Measurements from ENCODE around the gene SULT1A1. TPM values are rescaled to one million over a fixed set of nuclear protein-coding genes. Genes with fewer than 3 reads are reported as not detected.
"Not testable (repeated sequence)": the region's sequence is repeated elsewhere in the genome, so short reads cannot be mapped to it uniquely, and the experiment has no call there.

SULT1A1 gene
- total RNA-seq, 5 donors from 2014 or later (not counting 1 experiment from before 2014, with no cell fraction given) = 13.3 to 19.0 (median 15.8) TPM

DNA sequence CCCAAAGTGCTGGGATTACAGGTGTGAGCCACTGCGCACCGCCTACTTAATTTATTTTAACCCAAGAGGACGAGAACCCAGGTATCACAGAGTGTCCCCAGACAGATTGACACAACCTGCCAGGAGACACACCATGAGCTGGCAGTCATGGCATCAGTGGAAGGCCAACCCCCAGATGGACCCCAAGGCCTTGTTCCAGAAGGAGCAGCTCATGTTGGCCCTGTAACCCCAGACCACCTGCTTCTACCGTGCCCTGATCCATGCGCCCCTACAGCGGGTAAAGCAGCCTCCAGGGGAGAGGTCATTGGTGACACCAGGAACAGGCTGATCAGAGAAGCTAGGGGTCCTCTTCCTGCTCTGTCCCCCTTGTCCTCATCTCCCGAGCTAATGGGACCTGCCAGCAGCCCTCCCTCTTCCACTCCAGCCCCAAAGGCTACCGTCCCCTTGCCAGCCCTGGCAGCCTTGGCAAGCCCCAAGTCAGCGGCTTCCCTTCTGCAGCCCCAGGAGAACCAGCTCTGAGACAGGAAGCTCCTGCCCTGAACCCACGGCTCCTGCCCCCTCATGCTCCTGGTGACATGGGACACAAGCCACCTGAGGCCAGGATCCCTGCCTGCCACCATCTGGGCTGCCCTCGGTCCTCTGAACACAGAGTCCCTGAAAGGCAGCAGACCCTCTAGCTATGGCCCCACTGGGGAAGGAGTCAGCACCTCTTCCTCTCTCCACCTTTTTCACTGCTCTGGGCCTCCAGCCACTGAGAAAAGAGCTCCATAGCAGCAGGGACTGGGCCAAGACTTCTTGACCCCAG is 6.3 kb downstream of the SULT1A1 start:
- ChIA-PET CTCF (no interaction called here), POLR2A (no interaction called here)
- Mint-ChIP-seq H3K36me3 (no peaks in the 10 kb centered on the region), H3K27ac (no peak overlapping the region), H3K4me3 (peak overlapping the region in 1 of 3 donors; percentile 23), H3K9me3 (no peaks in the 10 kb centered on the region), H3K4me1 (no peaks in the 10 kb centered on the region), H3K27me3 (no peaks in the 10 kb centered on the region)
- Histone ChIP-seq H3K9me3 (no peaks in the 10 kb centered on the region), H3K4me1 (ENCODE audit: control insufficient read depth in 1 of 2, extremely low read depth in 1 of 2, insufficient read depth in 2 of 2, low read length in 2 of 2) (no peaks in the 10 kb centered on the region), H3K27me3 (replicated peaks in 1 of 2; ENCODE audit: control insufficient read depth in 2 of 2, extremely low read depth in 1 of 2, insufficient read depth in 2 of 2, low read length in 1 of 2) (no peaks in the 10 kb centered on the region), H3K4me3 (ENCODE audit: control insufficient read depth in 1 of 2, extremely low read depth in 1 of 2, low read length in 1 of 2) (no peak overlapping the region), H3K36me3 (ENCODE audit: control insufficient read depth in 2 of 2, extremely low read depth in 1 of 2, insufficient read depth in 1 of 2, low read length in 1 of 2) (no peaks in the 10 kb centered on the region), H3K27ac (ENCODE audit: low read length) (no peak overlapping the region)
- ATAC-seq (replicated peaks in 1 of 4) = no peak
- no peak for DNase-seq
- WGBS (ENCODE audit: insufficient coverage) = 83% methylated on average over 10 of the region's 11 CpGs

GRCh38 chr16:28602529-28602928 is 7.3 kb downstream of the SULT1A1 start:
- no CpG with 5 or more reads among the region's 6 CpGs for WGBS (ENCODE audit: insufficient coverage)
- no peak for ATAC-seq (replicated peaks in 1 of 4)
- ChIA-PET POLR2A (no interaction called here), CTCF (no interaction called here)
- peaks cover 0 to 3% of the 10 kb centered on the region in 2 experiments for H3K27me3 ChIP-seq (replicated peaks in 1 of 2; ENCODE audit: control insufficient read depth in 2 of 2, extremely low read depth in 1 of 2, insufficient read depth in 2 of 2, low read length in 1 of 2)
- no peaks in the 10 kb centered on the region for H3K36me3 ChIP-seq (ENCODE audit: control insufficient read depth in 2 of 2, extremely low read depth in 1 of 2, insufficient read depth in 1 of 2, low read length in 1 of 2)
- DNase-seq = no peak
- Mint-ChIP-seq H3K4me3 (no peak overlapping the region), H3K9me3 (no peaks in the 10 kb centered on the region), H3K36me3 (no peaks in the 10 kb centered on the region), H3K27me3 (no peaks in the 10 kb centered on the region), H3K27ac (no peak overlapping the region), H3K4me1 (no peaks in the 10 kb centered on the region)
- peaks cover 0 to 2% of the 10 kb centered on the region in 2 experiments for H3K4me1 ChIP-seq (ENCODE audit: control insufficient read depth in 1 of 2, extremely low read depth in 1 of 2, insufficient read depth in 2 of 2, low read length in 2 of 2)
- no peaks in the 10 kb centered on the region for H3K9me3 ChIP-seq
- H3K4me3 ChIP-seq (ENCODE audit: control insufficient read depth in 1 of 2, extremely low read depth in 1 of 2, low read length in 1 of 2) = no peak overlapping the region
- no peak overlapping the region for H3K27ac ChIP-seq (ENCODE audit: low read length)

DNA sequence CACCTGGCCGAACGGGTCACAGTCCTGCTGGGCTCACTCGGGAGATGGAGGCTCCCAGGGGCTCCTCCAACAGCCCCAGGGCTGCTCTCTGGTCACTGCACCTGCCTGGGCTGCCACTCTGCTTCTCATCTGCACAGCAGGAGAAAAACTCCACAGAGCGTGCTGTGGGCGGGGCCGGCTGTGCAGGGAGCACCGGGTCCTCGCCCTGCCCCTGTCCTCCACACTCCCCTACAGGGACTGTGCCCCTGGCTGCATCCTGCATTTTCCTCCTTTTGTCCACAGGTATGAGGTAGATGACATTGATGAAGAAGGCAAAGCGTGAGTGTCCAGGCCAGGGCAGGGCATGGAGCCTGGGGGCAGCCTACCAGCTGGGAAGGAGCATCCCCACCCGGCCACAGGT is 7.8 kb downstream of the SULT1A1 start:
- H3K27me3 Mint-ChIP-seq; H3K9me3 ChIP-seq; H3K36me3 ChIP-seq (ENCODE audit: control insufficient read depth in 2 of 2, extremely low read depth in 1 of 2, insufficient read depth in 1 of 2, low read length in 1 of 2); H3K4me1 ChIP-seq (ENCODE audit: control insufficient read depth in 1 of 2, extremely low read depth in 1 of 2, insufficient read depth in 2 of 2, low read length in 2 of 2); H3K27ac Mint-ChIP-seq; H3K27ac ChIP-seq (ENCODE audit: low read length); ATAC-seq (replicated peaks in 1 of 4); H3K36me3 Mint-ChIP-seq; H3K9me3 Mint-ChIP-seq; H3K4me1 Mint-ChIP-seq; H3K4me3 Mint-ChIP-seq; H3K4me3 ChIP-seq (ENCODE audit: control insufficient read depth in 1 of 2, extremely low read depth in 1 of 2, low read length in 1 of 2); DNase-seq; H3K27me3 ChIP-seq (replicated peaks in 1 of 2; ENCODE audit: control insufficient read depth in 2 of 2, extremely low read depth in 1 of 2, insufficient read depth in 2 of 2, low read length in 1 of 2); POLR2A ChIA-PET; CTCF ChIA-PET: not testable (repeated sequence)
- WGBS (ENCODE audit: insufficient coverage) = no CpG with 5 or more reads among the region's 10 CpGs

DNA sequence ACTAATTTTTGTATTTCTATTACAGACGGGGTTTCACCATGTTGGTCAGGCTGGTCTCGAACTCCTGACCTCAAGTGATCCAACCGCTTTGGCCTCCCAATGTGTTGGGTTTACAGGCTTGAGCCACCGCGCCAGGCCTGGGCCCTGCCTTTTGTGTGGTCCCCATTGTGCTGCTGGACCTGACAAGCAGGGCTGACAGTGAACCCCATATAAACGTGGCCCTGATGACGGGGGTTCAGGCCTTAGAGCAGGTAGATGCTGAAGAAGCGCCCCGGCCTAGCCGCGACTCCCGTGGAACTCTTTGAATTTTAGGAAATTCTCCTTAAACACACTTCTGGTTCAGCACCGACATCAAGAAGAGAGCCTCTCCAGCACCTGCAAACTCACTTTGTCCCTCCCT is 8.3 kb downstream of the SULT1A1 start:
- H3K36me3 ChIP-seq (ENCODE audit: control insufficient read depth in 2 of 2, extremely low read depth in 1 of 2, insufficient read depth in 1 of 2, low read length in 1 of 2); POLR2A ChIA-PET; H3K27me3 Mint-ChIP-seq; H3K4me3 ChIP-seq (ENCODE audit: control insufficient read depth in 1 of 2, extremely low read depth in 1 of 2, low read length in 1 of 2); H3K9me3 ChIP-seq; H3K27ac Mint-ChIP-seq; DNase-seq; H3K9me3 Mint-ChIP-seq; H3K4me3 Mint-ChIP-seq; H3K27ac ChIP-seq (ENCODE audit: low read length); CTCF ChIA-PET; H3K36me3 Mint-ChIP-seq; ATAC-seq (replicated peaks in 1 of 4); H3K4me1 Mint-ChIP-seq; H3K4me1 ChIP-seq (ENCODE audit: control insufficient read depth in 1 of 2, extremely low read depth in 1 of 2, insufficient read depth in 2 of 2, low read length in 2 of 2); H3K27me3 ChIP-seq (replicated peaks in 1 of 2; ENCODE audit: control insufficient read depth in 2 of 2, extremely low read depth in 1 of 2, insufficient read depth in 2 of 2, low read length in 1 of 2): not testable (repeated sequence)
- WGBS (ENCODE audit: insufficient coverage) = 94% methylated on average over 4 of the region's 13 CpGs

GRCh38 chr16:28600965-28601364 is 8.9 kb downstream of the SULT1A1 start:
- CTCF ChIA-PET; H3K36me3 Mint-ChIP-seq; H3K4me1 Mint-ChIP-seq; H3K27ac ChIP-seq (ENCODE audit: low read length); H3K36me3 ChIP-seq (ENCODE audit: control insufficient read depth in 2 of 2, extremely low read depth in 1 of 2, insufficient read depth in 1 of 2, low read length in 1 of 2); H3K9me3 ChIP-seq; H3K27me3 Mint-ChIP-seq; H3K4me1 ChIP-seq (ENCODE audit: control insufficient read depth in 1 of 2, extremely low read depth in 1 of 2, insufficient read depth in 2 of 2, low read length in 2 of 2); H3K4me3 ChIP-seq (ENCODE audit: control insufficient read depth in 1 of 2, extremely low read depth in 1 of 2, low read length in 1 of 2); POLR2A ChIA-PET; H3K27ac Mint-ChIP-seq; DNase-seq; H3K27me3 ChIP-seq (replicated peaks in 1 of 2; ENCODE audit: control insufficient read depth in 2 of 2, extremely low read depth in 1 of 2, insufficient read depth in 2 of 2, low read length in 1 of 2); H3K9me3 Mint-ChIP-seq; ATAC-seq (replicated peaks in 1 of 4); H3K4me3 Mint-ChIP-seq: not testable (repeated sequence)
- 72% methylated on average over 6 of the region's 20 CpGs for WGBS (ENCODE audit: insufficient coverage)

DNA sequence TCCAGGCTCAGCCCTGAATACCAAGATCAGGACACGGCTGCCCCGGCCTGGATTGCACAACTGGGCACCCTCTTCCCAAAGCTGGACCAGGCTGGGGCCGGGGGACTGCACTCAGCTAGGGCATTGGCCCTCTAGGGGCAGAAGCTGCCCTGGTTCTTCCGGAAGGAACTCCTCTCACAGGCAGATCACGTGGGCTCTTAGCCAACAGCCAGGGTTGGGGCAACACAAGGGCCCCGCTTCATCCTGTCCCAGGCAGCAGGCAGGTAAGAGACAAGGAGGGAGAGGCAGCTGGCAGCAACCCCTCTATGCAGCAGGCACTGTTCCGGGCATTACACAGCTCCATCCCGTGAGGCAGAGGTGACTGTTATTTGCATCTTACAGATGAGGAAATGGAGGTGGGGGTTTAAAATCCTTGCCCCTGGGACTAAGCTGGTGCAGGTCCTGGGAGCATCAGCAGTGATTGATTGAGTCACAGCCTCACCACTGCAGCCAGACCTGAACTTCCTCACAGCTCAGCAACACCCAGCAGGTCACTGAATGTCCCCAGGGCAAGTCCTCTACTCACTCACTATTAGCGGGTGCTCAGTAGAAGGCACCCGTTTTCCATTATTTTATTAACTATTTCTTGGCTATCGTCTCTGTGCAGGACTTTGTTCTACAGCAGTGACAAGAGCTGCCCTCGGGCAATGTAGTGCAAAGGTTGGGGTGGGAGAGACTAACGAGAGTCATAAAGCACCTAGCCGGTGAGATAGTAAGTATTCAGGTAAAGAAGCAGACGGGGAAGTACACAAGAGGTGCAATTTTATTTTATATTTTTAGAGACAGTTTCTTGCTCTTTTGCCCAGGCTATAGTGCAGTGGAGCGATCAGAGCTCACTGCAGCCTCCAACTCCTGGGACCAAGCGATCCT is 10.2 kb downstream of the SULT1A1 start:
- H3K9me3 Mint-ChIP-seq; H3K36me3 ChIP-seq (ENCODE audit: control insufficient read depth in 2 of 2, extremely low read depth in 1 of 2, insufficient read depth in 1 of 2, low read length in 1 of 2); H3K4me3 Mint-ChIP-seq; H3K36me3 Mint-ChIP-seq; H3K27ac Mint-ChIP-seq; H3K27me3 Mint-ChIP-seq; H3K27me3 ChIP-seq (replicated peaks in 1 of 2; ENCODE audit: control insufficient read depth in 2 of 2, extremely low read depth in 1 of 2, insufficient read depth in 2 of 2, low read length in 1 of 2); DNase-seq; POLR2A ChIA-PET; H3K27ac ChIP-seq (ENCODE audit: low read length); CTCF ChIA-PET; H3K4me1 ChIP-seq (ENCODE audit: control insufficient read depth in 1 of 2, extremely low read depth in 1 of 2, insufficient read depth in 2 of 2, low read length in 2 of 2); H3K9me3 ChIP-seq; H3K4me1 Mint-ChIP-seq; H3K4me3 ChIP-seq (ENCODE audit: control insufficient read depth in 1 of 2, extremely low read depth in 1 of 2, low read length in 1 of 2): not testable (repeated sequence)
- WGBS (ENCODE audit: insufficient coverage) = no CpG with 5 or more reads among the region's 17 CpGs
- ATAC-seq (replicated peaks in 1 of 4) = peak; percentile 94 to 99 (median 98)
